GM18499 (cell line): ENCODE data around the gene VKORC1.

Source experiments
- ATAC-seq: cut with Tn5 transposase; IDR thresholded peaks from one replicate; pipeline ENCODE4 v1.9.1; 2021; ENCODE audit warnings: moderate number of reproducible peaks; ENCODE audit not compliant: insufficient read depth, unreplicated experiment

Gene VKORC1

DNA sequence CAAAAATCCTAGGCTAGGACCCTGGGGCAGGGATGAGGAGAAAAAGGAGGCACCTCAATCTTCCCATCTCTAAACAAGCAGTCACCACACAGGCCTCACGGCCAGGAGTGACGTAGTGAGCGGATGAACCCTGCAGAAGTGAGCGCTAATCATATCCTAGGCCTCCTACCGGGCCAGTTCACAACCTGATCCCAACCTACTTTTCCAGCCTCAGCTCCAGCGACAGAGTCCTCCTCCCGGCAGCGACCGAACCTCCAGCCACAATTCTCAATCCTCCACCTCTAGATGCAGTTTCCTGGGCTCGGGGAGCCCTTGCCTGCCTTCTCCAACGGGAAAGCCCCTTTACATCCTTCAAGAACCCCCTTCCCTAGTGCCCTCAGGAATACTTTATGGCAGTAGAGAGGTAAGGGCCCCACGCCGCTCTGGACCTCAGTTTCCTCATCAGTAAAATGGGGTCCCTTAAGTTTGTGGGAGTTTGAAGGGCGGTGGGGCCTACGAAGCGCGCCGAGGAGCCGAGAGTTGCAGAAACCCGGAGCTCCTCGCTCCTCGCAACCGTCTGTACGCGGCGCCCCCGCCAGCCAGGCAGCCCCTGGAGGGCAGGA lies 22.0 kb downstream of the VKORC1 start:
- no peak for ATAC-seq

DNA sequence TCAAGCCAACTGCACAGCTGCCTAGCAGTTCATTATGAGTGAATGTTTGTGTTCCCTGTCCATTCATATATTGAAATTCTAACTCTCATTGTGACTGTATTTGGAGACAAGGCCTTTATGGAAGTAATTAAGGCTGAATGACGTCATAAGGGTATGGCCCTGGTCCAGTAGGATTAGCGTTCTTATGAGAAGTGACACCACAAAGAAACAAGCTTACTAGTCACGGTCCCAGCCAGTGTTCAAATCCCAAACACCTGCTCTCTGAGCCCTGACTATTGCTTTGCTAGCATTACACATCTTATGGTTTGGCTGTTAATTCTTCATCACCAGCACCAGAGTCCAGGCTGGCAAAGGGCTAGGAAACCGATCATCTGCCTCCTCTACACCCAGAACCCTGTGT lies 22.7 kb downstream of the VKORC1 start:
- no peak for ATAC-seq

DNA sequence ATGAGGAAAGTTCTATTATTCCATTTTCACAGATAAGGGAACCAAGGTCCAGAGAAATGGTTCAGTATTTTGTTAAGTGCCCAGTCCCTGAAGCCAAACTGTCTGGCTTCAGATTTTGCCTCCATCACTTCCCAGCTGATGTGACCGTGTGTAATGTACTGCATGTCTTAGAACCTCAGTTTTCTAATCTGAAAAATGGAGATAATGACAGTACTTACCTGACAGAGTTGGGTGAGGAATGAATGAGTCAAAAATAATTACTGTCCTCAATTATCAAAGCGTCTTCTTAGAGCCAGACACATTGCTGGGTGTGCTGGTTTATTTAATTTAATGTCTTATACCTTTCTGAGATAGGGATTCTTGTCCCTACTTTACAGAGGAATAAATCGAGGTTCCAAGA lies 27.3 kb downstream of the VKORC1 start:
- ATAC-seq, result no peak

DNA sequence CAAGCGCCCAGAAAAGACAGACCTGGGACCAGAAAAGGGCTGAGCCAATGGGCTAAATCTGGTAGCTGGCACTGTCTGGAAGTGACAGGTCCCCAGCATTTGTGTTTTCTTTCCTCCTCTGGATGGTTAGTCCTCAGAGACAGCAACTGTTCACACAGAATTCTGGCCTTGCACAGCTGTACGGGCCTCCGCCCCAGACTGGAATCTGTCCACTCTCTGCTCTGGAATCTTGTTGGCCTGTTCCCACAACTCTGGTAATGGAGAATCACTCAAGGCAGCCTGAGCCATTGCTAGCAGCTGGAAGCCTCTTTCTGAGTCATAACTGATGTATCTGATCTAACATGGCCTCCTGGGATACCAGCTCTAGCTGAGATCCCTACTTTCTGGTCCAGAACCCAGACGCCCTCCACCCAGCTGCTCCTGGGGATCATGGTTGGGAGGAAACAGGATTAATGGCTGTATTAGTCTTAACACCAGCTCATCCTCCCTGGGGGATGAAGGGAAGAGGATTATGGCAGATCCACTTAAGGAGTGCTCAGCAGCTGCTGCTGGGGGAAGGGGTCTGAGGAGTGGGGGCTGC lies 29.6 kb downstream of the VKORC1 start:
- no peak for ATAC-seq

DNA sequence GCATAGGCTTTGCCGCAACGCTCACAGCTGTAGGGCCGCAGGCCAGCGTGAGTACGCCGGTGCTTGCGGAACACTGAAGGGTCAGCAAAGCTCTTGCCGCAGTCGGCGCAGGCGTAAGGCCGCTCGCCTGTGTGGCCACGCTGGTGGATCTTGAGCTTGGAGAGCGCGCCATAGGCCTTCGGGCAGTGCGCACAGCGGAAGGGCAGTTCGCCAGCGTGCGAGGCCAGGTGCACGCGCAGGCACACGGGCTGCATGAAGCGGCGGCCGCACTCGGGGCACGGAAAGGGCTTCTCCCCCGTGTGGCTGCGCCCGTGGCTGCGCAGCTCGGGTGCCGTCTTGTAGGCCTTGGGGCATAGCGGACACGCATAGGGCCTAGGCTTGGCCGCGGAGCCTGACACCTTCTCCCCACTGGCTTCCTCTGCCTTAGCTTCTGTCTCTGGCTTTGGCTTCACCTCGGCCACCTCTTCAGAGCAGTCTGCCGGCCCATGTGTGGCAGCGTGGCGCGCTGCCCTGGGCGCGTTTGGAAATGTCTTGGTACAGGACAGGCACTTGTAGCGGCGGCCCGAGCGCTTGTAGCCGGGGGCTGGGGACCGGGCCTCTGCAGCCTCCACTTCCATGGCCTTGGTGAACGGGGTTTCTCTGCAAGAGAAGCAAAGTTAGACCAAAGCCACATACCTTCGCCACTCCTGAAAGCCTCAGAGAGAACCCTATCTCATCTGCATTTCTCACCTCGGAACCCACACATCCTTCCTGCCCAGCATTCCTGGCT lies 30.6 kb downstream of the VKORC1 start:
- ATAC-seq, result no peak

DNA sequence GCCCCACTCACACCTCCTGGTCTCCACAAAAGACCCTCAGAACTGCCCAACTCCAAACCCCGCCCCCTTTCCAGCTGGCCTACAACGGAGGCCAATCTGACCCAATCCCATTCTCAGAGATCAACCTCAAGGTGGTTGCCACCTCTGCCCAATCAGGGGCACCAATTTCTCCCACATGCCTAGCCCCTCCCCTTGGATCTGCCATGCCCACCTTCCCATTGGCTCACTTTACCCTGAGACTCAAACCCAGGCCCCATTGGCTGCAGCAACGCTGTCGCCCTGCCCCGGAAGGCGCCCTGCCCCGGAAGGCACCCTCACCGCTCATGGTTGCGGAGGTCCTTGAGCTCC lies 31.1 kb downstream of the VKORC1 start:
- ATAC-seq, result no peak

DNA sequence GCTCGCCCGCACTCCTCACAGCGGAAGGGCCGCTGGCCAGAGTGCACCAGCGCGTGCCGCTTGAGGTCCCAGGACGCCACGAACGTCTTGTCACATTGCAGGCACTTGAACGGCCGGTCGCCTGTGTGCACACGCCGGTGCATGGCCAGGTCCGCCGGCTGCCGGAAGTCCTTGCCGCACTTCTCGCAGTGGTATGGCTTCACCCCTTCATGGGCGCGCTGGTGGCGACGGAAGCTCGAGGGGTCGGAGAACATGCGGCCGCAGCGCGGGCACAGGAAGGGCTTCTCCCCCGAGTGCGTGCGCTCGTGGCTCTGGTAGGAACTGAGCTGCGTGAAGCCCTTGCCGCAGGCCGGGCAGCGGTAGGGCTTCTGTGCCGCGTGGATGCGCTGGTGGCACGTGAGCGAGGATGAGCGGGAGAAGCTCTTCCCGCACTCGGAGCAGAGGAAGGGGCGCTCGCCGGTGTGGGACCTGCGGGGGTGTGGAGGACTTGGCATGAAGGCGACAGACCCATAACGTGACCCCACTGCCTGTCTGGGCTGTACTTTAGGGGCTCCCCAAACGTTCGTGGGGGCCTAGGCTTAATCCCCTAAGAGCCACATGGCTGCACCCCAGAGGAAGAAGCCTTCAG lies 32.7 kb downstream of the VKORC1 start:
- ATAC-seq, result no peak

DNA sequence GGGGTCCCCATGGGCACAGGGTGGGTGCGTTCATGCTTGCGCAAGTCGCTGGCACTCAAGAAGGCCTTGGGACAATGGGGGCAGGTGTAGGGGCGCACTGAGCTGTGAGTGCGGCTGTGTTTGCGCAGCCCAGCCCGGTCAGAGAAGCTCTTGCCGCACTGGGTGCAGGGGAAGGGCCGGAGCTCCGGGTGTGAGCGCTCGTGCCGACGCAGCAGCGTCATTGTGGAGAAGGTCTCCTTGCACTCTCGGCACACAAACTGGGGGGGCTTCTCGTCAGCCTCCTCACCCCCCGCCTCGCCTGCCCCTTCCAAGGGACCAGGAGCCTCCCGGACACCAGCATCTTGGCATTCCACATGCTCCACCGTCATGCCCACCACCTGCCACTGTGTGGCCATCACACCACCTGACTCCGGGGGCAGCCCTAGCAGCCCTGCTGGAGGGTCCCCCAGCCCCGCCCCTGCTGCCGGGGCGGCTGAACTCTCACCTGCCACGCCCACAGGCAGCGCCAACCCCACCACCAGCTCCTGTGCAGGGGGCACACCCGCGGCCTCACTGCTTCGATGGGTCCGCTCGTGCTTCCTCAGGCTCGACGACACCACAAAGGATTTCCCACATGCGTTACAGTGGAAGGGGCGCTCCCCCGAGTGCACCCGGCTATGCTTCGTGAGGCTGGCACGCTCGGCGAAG lies 33.3 kb downstream of the VKORC1 start:
- no peak for ATAC-seq

DNA sequence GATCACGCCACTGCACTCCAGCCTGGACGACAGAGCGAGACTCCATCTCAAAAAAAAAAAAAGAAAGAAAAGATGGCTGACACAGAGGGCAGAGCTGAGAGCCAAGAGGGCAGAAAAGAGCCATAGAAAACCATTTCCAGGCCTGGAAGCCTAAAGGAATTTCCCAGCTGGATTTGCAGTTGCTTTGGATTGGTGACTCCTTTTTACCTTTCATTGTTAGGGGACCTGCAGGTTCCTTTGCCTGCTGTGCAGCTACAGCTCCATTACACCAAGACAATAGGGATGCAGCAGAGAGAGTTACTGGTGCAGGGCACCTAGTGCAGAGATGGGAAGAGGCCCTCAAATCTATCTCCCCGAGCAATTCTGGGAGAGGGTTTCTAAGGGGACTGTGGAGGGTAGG lies 39.0 kb downstream of the VKORC1 start:
- no peak for ATAC-seq

DNA sequence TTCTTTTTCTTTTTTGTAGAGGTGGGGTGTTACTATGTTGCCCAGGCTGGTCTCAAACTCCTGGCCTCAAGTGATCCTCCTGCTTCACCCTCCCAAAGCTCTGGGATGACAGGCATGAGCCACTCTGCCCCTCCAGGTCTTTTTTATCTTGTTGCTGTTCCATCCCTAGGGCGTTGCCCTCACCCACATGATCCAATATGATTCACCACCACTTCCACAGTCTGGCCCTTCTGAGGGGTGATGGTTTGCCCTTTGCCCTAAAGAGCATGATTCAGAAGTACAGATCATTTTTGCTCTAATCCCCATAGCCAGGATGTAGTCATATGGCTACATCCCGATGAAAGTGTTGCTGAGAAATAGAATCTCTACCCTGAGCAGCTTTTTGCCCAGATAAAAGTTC lies 42.5 kb downstream of the VKORC1 start:
- ATAC-seq, result no peak

DNA sequence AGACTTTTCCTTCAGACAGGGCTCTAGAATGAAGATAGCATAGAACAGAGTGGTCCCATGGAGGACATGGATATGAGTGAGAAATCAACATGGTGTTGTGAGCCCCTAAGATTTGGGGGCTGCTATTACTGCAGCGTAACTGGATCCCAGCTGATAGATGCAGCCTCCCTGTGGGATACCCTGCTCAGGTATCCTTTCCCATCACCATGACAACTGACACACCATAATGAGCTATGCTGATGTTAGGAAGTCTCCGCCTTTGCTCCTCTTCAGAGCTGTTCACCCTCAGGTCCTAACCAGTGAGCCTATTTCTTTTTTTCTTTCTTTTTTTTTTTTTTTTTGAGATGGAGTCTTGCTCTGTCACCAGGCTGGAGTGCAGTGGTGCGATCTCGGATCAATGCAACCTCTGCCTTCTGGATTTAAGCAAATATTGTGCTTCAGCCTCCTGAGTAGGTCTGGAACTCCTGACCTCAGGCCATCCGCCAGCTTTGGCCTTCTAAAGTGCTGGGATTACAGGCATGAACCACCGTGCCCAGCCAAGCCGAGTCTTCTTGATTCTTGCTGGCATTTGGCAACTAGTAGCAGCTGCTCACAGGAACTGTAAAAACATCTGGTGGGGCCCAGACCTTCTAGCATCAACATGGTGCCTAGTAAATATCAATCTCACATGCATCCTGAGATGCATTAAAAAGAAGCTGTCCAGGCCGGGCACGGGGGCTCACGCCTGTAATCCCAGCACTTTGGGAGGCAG lies 44.1 kb downstream of the VKORC1 start:
- no peak for ATAC-seq

DNA sequence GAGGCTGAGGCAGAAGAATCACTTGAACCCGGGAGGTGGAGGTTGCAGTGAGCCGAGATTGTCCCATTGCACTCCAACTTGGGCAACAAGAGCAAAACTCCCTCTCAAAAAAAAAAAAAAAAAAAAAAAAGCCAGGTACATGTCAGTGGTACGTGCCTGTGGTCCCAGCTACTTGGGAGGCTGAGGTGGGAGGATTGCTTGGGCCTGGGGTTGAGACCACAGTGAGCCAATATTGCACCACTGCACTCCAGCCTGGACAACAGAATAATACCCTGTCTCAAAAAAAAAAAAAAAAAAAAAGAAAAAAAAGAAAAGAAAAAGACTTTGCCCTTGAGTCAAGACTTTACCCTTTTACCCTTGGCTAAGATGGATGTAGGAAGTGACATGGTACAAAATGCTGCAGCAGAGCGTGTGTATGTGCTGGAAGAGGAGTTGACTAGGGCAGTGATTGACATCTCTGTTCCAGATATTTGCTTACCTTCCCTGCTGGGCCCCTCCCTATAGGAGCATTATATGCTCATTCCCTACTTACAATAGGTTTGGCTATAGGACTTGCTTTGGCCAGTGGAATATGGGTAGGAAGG lies 50.6 kb downstream of the VKORC1 start:
- no peak for ATAC-seq

DNA sequence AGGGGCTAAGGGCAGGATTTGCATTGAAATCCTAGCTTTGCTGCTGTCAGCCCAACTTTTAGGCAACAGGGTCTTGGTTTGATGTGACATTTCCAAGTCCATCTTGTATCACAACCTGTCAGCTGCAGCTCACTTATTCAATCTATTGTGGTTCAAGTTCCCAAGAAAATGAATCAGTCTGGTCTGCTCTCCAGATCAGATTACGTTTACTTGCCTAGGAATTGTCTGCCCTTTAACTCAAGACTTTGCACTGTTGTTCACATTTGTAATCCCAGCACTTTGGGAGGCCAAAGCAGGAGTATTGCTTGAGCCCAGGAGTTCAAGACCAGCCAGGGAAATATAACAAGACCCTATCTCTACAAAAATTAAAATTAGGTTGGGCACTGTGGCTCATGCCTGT lies 51.2 kb downstream of the VKORC1 start:
- no peak for ATAC-seq

DNA sequence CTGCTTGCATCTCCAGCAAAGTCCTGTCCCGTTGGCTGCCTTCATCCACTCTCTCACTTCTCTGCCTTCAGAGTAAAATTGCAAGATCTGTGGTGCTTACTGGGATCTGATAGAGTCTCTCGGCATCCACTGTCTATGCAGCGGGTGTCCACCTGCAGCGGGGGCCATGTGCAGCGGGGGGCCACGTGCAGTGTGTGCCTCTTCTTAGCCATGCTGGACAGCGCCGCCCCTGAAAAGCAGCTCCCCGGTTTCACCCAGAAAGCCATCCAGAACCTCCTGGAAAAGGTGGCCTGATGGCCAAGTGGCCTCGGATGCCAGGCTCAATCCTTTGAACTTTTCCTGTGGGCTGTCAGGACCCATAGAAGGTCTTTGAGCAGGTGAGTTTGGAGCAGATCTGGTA lies 51.7 kb downstream of the VKORC1 start:
- ATAC-seq, result no peak
